ENCODE measurements around the gene PSD2.

PSD2 gene

GRCh38 chr5:139763930-139764791, 31.4 kb upstream of the PSD2 start:
- DNase-seq: no peak

GRCh38 chr5:139764886-139765408, 30.7 kb upstream of the PSD2 start:
- DNase-seq: no peak

- peak; percentile 83 to 95 (median 91) for DNase-seq
Measured at GRCh38 chr5:139765409-139766217, 30.0 kb upstream of the PSD2 start.

GRCh38 chr5:139767960-139768359, 27.6 kb upstream of the PSD2 start:
- no peak for DNase-seq

GRCh38 chr5:139768807-139769465, 26.7 kb upstream of the PSD2 start:
- peak; percentile 47 to 64 (median 49) for DNase-seq

GRCh38 chr5:139769477-139769876, 26.1 kb upstream of the PSD2 start:
- DNase-seq: no peak

GRCh38 chr5:139770722-139771121, 24.9 kb upstream of the PSD2 start:
- DNase-seq: no peak

- DNase-seq: no peak
Measured at GRCh38 chr5:139772089-139772791, 23.4 kb upstream of the PSD2 start.

GRCh38 chr5:139772927-139773690, 22.5 kb upstream of the PSD2 start:
- DNase-seq: no peak

GRCh38 chr5:139774980-139775661, 20.5 kb upstream of the PSD2 start:
- peak; percentile 90 to 93 (median 92) for DNase-seq

- DNase-seq: no peak
Measured at GRCh38 chr5:139775872-139776271, 19.7 kb upstream of the PSD2 start.

GRCh38 chr5:139776861-139777260, 18.7 kb upstream of the PSD2 start:
- DNase-seq: no peak

GRCh38 chr5:139783436-139783965, 12.1 kb upstream of the PSD2 start:
- no peak for DNase-seq

- DNase-seq: no peak
Measured at GRCh38 chr5:139784488-139784887, 11.1 kb upstream of the PSD2 start.

- DNase-seq: no peak
Measured at GRCh38 chr5:139787257-139787567, 8.4 kb upstream of the PSD2 start.

GRCh38 chr5:139787568-139788293, 7.9 kb upstream of the PSD2 start:
- DNase-seq: peak; percentile 81 to 92 (median 89)

GRCh38 chr5:139788294-139788910, 7.2 kb upstream of the PSD2 start:
- DNase-seq: no peak

- DNase-seq: no peak
Measured at GRCh38 chr5:139789116-139789844, 6.3 kb upstream of the PSD2 start.

- DNase-seq: no peak
Measured at GRCh38 chr5:139789845-139790189, 5.8 kb upstream of the PSD2 start.

All from suppressor macrophage treated with lipopolysaccharide for 1 hour (primary cell).